Measurements from ENCODE around the gene SPATA20. TPM values are rescaled to one million over a fixed set of nuclear protein-coding genes. Genes with fewer than 3 reads are reported as not detected.

Gene SPATA20
- total RNA-seq, 4 donors from 2014 or later, result 27.6 to 56.0 (median 40.6) TPM

DNA sequence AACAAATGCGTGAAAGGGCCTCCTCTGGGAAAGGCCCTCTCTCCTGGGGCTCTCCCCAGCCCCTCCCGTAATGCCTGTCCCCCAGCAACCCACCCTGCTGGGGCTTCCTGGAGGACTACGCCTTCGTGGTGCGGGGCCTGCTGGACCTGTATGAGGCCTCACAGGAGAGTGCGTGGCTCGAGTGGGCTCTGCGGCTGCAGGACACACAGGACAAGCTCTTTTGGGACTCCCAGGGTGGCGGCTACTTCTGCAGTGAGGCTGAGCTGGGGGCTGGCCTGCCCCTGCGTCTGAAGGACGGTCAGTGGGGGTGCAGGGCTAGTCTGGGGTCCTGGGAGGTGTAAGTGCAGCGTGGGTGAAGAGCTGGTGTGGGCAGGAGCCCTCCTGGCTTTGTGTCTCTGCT lies 4.9 kb downstream of the SPATA20 start:
- intact Hi-C loops (cut with DNase I; ENCODE audit: low total_unique reads), result loop anchor here (5.0 kb wide), 1 partner anchor 130 kb away; no protein-coding TSS in a partner anchor
- no peak for DNase-seq (ENCODE audit: low spot score in 2 of 2)
- H3K4me3 ChIP-seq (ENCODE audit: low read depth, poor library complexity, severe bottlenecking), result no peak overlapping the region
- WGBS, 2 donors, result 91 to 97% methylated on average over 11 to 12 of the region's 12 CpGs
- TF ChIP-seq CTCF (IDR thresholded peaks at IDR 0.05), result no peak
- no peak for TF ChIP-seq POLR2A (IDR thresholded peaks at IDR 0.05)

DNA sequence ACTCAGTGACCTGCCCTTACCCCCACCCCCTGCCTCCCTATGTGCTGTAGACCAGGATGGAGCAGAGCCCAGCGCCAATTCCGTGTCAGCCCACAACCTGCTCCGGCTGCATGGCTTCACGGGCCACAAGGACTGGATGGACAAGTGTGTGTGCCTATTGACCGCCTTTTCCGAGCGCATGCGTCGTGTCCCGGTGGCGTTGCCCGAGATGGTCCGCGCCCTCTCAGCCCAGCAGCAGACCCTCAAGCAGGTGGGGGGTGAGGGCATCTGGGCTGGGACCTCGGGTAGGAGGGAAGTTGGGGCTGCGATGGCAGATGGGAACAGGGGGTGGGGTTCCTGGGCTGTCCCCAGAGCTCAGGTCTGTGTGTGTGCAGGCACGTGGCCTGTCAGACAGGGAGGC lies 7.2 kb downstream of the SPATA20 start:
- intact Hi-C loops (cut with DNase I; ENCODE audit: low total_unique reads), result loop anchor here (5.0 kb wide), 1 partner anchor 128 kb away; no protein-coding TSS in a partner anchor
- 94 to 98% methylated on average over 7 to 14 of the region's 17 CpGs for WGBS, 2 donors
- H3K4me3 ChIP-seq (ENCODE audit: low read depth, poor library complexity, severe bottlenecking), result no peak overlapping the region
- no peak for TF ChIP-seq CTCF (IDR thresholded peaks at IDR 0.05)
- TF ChIP-seq POLR2A (IDR thresholded peaks at IDR 0.05), result no peak
- no peak for DNase-seq (ENCODE audit: low spot score in 2 of 2)

- intact Hi-C loops (cut with DNase I; ENCODE audit: low total_unique reads), result no loop called here
- 52 to 57% methylated on average over 5 of the region's 5 CpGs for whole genome bisulfite sequencing, 2 donors
- TF ChIP-seq POLR2A (IDR thresholded peaks at IDR 0.05) (no peak), CTCF (IDR thresholded peaks at IDR 0.05) (no peak)
- DNase-seq (ENCODE audit: low spot score in 2 of 2), result no peak
- H3K4me3 ChIP-seq (ENCODE audit: low read depth, poor library complexity, severe bottlenecking), result no peak overlapping the region
Measured at GRCh38 chr17:50556803-50557202, 9.8 kb downstream of the SPATA20 start.

GRCh38 chr17:50557630-50558029 lies 10.7 kb downstream of the SPATA20 start:
- 91 to 93% methylated on average over 4 of the region's 4 CpGs for WGBS, 2 donors
- DNase-seq (ENCODE audit: low spot score in 2 of 2), result no peak
- no peak overlapping the region for H3K4me3 ChIP-seq (ENCODE audit: low read depth, poor library complexity, severe bottlenecking)
- intact Hi-C loops (cut with DNase I; ENCODE audit: low total_unique reads), result no loop called here
- TF ChIP-seq CTCF (IDR thresholded peaks at IDR 0.05) (no peak), POLR2A (IDR thresholded peaks at IDR 0.05) (no peak)

DNA sequence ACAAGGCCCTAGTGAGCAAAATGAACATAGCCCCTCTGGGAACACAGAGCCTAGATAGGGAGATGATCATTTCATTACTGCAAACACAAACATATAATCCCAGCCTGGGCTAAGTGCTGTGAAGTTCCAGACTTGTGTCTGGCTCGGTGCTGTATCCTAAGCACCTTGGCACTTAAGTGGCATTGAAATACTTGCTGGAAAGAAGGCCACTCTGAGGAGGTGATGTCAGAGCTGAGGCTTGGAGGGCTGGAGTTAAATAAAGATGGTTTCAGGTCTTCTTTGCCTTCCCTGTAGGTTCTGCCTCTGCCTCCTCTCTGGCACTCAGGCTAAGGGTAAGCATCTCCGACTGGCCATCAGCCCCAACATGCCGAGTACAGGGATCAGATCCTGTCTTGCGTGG lies 11.1 kb downstream of the SPATA20 start:
- TF ChIP-seq POLR2A (IDR thresholded peaks at IDR 0.05), result no peak
- TF ChIP-seq CTCF (IDR thresholded peaks at IDR 0.05), result no peak
- no peak for DNase-seq (ENCODE audit: low spot score in 2 of 2)

GRCh38 chr17:50558581-50558940 lies 11.6 kb downstream of the SPATA20 start:
- TF ChIP-seq POLR2A (IDR thresholded peaks at IDR 0.05) (no peak), CTCF (IDR thresholded peaks at IDR 0.05) (no peak)
- H3K4me3 ChIP-seq (ENCODE audit: low read depth, poor library complexity, severe bottlenecking), result no peak overlapping the region
- DNase-seq (ENCODE audit: low spot score in 2 of 2), result no peak
- intact Hi-C loops (cut with DNase I; ENCODE audit: low total_unique reads), result no loop called here
- WGBS, 2 donors, result 26 to 48% methylated on average over 18 of the region's 18 CpGs

More for the DNA sequence above, 11.1 kb downstream of the SPATA20 start:
- H3K4me3 ChIP-seq (ENCODE audit: low read depth, poor library complexity, severe bottlenecking), result no peak overlapping the region
- 52 to 77% methylated on average over 4 of the region's 4 CpGs for WGBS, 2 donors
- intact Hi-C loops (cut with DNase I; ENCODE audit: low total_unique reads), result no loop called here
